Pancreas (tissue), 10 donors: Measurements from ENCODE around the gene LRBA. TPM values are rescaled to one million over a fixed set of nuclear protein-coding genes. Genes with fewer than 3 reads are reported as not detected.

Source experiments
- ATAC-seq, 4 donors: fragments of 200-7000 bp; cut with Tn5 transposase; one replicate each; pipeline versions ENCODE4 v1.8.0 to v1.9.1; 2020; ENCODE audit warnings: mild to moderate bottlenecking in 4 of 4, moderate library complexity in 4 of 4
- DNase-seq, 6 donors: peaks; one replicate each; pipeline ENCODE4 v3.0.0-alpha.2; 2020
- FAIRE-seq: peaks from 2 replicates; lab custom pipeline; 2012; peaks lifted over from hg19 to GRCh38; lab: Jason Lieb, UNC
- H3K27ac ChIP-seq, 4 donors: fragments of 200-600 bp; sonication (generic); 1 replicate in 3 of 4; 2 replicates in 1 of 4; pipeline versions ENCODE4 v1.5.0 to v1.8.0; 2020
- H3K27me3 ChIP-seq, 4 donors: fragments of 200-600 bp; one replicate each; pipeline ENCODE4 v1.8.0; 2021
- H3K36me3 ChIP-seq, 3 donors: fragments of 200-600 bp; sonication (generic) in 1 of 3; one replicate each; pipeline versions ENCODE4 v1.5.0 to v1.8.0; 2020 to 2021
- H3K4me1 ChIP-seq, 3 donors: fragments of 200-600 bp; one replicate each; pipeline ENCODE4 v1.8.0; 2021
- H3K4me3 ChIP-seq, 4 donors: fragments of 200-600 bp; sonication (generic) in 2 of 4; one replicate each; pipeline versions ENCODE4 v1.5.0 to v1.8.0; 2020 to 2021
- H3K9me3 ChIP-seq, 4 donors: fragments of 200-600 bp; one replicate each; pipeline ENCODE4 v1.8.0; 2021
- WGBS, 2 donors: extraction: QIAGEN DNeasy Blood & Tissue Kit; methylation state at CpG; one replicate each; pipeline ENCODE4 v1.1.7; 2013; 5-methylcytosine and 5-hydroxymethylcytosine counted together
- intact Hi-C, 3 donors: fragments of 100-400 bp; cut with DNase I; formaldehyde crosslinking; loops; one replicate each; pipeline versions ENCODE4 v1.11.1 to v1.14.2; 2022
- polyA plus RNA-seq, 2 donors: library from polyadenylated mRNA; stranded (reverse); fragments of 200-250 nt; gene quantifications; one replicate each; pipeline ENCODE4 v1.2.3, GENCODE V29; 2013
- total RNA-seq, 6 donors: library from RNA; stranded (reverse); fragmentation: NEBNext Ultra II Directional in 4 of 6; extraction: Animal tissue kit (Norgen Biotek cat#: 25700) in 4 of 6; gene quantifications; one replicate each; pipeline versions ENCODE4 v1.2.1 to v1.2.4, GENCODE V29; 2021 to 2023
- TF ChIP-seq, protein P1 (sequence below), 4 donors: fragments of 200-600 bp; sonication (generic) in 3 of 4; IDR thresholded peaks; one replicate each; pipeline versions ENCODE4 v1.5.0 to v1.8.0; 2021; ENCODE audit warnings: antibody characterized with exemption in 4 of 4
- donor health status: healthy with polysubstance abuse.
- donor health status: DM: no; HTN: no; CAD: no; lungs with moderate emphysema.
- donor health status: DM: no; HTN: no; CAD: no.
- donor health status: control.
- donor health status: control.
- donor health status: Bipolar disorder and iron deficiency.
- donor health status: DM: yes; HTN: yes; CAD: no.
- donor health status: DM: no; HTN: no; CAD: no.
- donor health status: DM: no; HTN: no; CAD: no.
- donor health status: DM: yes; HTN: yes; CAD: no.

LRBA gene
- total and polyA plus RNA-seq, 8 donors, result 6.6 to 35.3 (median 22.3) TPM

DNA sequence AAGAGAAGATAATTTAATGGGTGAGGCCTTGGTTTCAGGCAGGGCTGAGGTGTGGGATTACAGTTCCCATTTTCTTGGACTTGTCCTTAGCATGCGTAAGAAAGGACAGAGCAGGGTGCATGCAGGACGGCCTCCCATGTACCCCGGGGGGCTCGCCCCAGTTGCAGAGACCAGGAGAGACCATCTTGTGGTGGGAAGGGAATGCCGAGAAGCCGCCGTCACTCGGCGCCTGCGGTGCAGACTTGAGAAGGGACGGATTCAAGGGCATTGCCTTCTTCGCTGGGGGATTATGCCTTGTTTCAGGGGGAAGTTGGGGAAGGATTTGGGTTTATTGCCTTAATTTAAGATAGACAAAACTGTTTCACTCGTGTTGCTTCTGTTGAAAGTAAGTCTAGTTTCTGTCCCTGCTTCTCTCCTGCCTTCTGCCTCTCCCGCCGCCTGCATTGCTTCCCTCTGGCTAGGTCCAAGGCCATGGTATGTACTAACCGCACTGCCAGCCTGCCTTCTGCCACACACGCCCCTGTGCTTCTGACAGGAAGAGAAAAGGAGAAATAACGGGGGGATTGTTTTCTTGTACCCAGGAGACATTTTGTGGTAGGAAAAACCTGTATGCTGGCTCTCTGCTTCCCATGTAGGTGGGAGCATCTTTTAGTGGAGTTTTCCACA lies 761.0 kb downstream of the LRBA start:
- no peak for FAIRE-seq
- no peaks in the 10 kb centered on the region for H3K36me3 ChIP-seq
- H3K9me3 ChIP-seq, result no peaks in the 10 kb centered on the region
- 95 to 97% methylated on average over 18 of the region's 18 CpGs for WGBS, 2 donors
- intact Hi-C loops, result no loop called here
- no peaks in the 10 kb centered on the region for H3K27me3 ChIP-seq
- TF ChIP-seq, protein P1, sequence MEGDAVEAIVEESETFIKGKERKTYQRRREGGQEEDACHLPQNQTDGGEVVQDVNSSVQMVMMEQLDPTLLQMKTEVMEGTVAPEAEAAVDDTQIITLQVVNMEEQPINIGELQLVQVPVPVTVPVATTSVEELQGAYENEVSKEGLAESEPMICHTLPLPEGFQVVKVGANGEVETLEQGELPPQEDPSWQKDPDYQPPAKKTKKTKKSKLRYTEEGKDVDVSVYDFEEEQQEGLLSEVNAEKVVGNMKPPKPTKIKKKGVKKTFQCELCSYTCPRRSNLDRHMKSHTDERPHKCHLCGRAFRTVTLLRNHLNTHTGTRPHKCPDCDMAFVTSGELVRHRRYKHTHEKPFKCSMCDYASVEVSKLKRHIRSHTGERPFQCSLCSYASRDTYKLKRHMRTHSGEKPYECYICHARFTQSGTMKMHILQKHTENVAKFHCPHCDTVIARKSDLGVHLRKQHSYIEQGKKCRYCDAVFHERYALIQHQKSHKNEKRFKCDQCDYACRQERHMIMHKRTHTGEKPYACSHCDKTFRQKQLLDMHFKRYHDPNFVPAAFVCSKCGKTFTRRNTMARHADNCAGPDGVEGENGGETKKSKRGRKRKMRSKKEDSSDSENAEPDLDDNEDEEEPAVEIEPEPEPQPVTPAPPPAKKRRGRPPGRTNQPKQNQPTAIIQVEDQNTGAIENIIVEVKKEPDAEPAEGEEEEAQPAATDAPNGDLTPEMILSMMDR (IDR thresholded peaks at IDR 0.05), result no peak
- no peak for ATAC-seq
- no peak overlapping the region for H3K4me3 ChIP-seq
- DNase-seq, result no peak
- no peaks in the 10 kb centered on the region for H3K4me1 ChIP-seq
- no peak overlapping the region for H3K27ac ChIP-seq

DNA sequence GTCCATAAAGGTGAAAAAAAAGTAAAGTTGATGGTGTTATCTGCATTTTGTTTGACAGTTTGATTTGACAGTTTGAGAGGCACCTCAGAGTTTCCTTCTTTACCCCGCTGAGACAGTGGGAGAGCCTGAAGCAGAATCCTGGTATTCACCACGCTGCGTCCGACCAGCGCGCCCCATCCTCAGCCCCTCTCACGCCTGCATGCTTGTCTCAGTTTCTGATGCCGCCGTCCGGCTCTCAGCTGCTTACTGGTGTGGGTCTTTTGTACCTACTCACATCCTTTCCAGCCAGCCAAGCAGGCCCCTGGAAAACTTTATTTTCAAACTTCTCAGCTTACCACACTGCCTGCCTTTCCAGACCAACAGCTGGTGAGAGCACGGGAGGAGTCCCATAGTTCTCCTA lies 761.7 kb downstream of the LRBA start:
- Histone ChIP-seq H3K36me3 (no peaks in the 10 kb centered on the region), H3K27ac (no peak overlapping the region), H3K4me3 (no peak overlapping the region), H3K4me1 (no peaks in the 10 kb centered on the region), H3K9me3 (no peaks in the 10 kb centered on the region), H3K27me3 (no peaks in the 10 kb centered on the region)
- DNase-seq, result no peak
- TF ChIP-seq, protein P1 (IDR thresholded peaks at IDR 0.05), result no peak
- intact Hi-C loops, result no loop called here
- no peak for FAIRE-seq
- 98% methylated on average over 11 of the region's 11 CpGs for WGBS, 2 donors
- ATAC-seq, result no peak

DNA sequence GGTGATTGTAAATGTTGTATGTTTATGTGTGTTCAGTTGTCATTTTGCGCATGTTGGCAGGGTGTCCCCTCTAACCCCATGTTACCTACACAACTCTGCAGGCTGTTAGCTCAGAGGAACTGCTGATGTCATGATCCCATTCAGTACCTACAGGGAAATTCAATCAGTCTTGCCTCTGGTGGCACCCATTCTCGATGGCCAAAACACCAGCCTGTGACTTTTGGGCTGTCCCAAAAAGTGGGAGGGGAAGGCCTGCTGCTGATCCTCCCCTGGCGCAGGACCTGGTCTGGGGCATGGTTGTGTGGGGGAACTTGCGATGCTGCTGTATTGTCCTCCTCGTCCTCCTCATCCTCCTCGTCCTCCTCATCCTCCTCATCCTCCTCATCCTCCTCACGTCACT lies 762.3 kb downstream of the LRBA start:
- Histone ChIP-seq H3K27me3 (no peaks in the 10 kb centered on the region), H3K9me3 (no peaks in the 10 kb centered on the region), H3K4me1 (no peaks in the 10 kb centered on the region), H3K36me3 (no peaks in the 10 kb centered on the region), H3K4me3 (no peak overlapping the region), H3K27ac (no peak overlapping the region)
- TF ChIP-seq, protein P1 (IDR thresholded peaks at IDR 0.05), result no peak
- FAIRE-seq (no peak), ATAC-seq (no peak), DNase-seq (no peak)
- 94% methylated on average over 7 of the region's 7 CpGs for WGBS, 2 donors
- intact Hi-C loops, result no loop called here

DNA sequence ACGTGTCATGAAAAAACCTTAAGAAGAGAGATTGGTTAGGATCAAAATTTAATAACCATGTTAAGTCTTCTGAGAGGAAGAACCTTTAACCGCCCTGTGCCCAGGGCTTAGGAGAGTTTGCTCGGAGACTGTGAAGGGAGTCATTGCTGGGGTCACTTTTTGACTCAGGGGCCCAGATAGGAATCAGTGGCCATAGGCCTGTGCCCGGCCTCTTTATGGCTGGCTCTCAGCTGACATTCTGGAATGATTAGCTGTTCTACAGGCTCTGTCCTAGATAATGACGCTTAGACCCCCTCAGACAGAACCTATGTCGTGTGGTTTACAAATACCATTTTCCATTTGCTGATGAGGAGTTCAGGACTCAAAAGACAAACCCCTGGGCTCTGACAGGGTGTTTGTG lies 762.8 kb downstream of the LRBA start:
- FAIRE-seq (no peak), ATAC-seq (no peak), DNase-seq (no peak)
- Histone ChIP-seq H3K4me1 (no peaks in the 10 kb centered on the region), H3K27me3 (no peaks in the 10 kb centered on the region), H3K27ac (no peak overlapping the region), H3K9me3 (no peaks in the 10 kb centered on the region), H3K36me3 (no peaks in the 10 kb centered on the region), H3K4me3 (no peak overlapping the region)
- intact Hi-C loops, result no loop called here
- TF ChIP-seq, protein P1 (IDR thresholded peaks at IDR 0.05), result no peak
- 92 to 94% methylated on average over 6 of the region's 6 CpGs for WGBS, 2 donors

DNA sequence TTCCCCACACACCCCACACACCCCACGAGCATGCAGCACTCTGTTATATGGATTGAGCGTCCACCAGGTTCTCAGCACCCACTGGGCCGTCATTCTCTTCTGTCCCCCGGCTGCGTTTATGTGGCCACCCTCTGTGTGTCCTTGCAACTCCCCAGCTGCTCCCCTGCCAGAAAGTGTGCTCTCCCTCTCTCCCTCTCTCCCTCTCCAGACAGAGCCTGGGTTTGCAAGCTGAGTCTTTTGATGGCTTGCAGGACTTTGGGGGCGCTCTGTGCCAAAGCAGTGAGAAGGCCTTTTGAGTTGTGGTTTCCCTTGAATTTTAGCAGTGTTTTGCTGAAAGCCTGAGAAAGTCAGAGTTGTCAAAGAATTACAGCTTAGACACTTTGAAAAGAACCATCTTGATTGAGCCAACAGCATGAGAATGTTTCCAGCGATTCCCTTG lies 763.3 kb downstream of the LRBA start:
- WGBS, 2 donors, result 74 to 86% methylated on average over 7 of the region's 7 CpGs
- intact Hi-C loops, result no loop called here
- FAIRE-seq, result no peak
- Histone ChIP-seq H3K4me1 (no peaks in the 10 kb centered on the region), H3K27me3 (no peaks in the 10 kb centered on the region), H3K4me3 (no peak overlapping the region), H3K27ac (no peak overlapping the region), H3K36me3 (no peaks in the 10 kb centered on the region), H3K9me3 (no peaks in the 10 kb centered on the region)
- TF ChIP-seq, protein P1 (IDR thresholded peaks at IDR 0.05), result no peak
- ATAC-seq, result no peak
- no peak for DNase-seq
